ENCODE data around the gene EEF2KMT. TPM values are rescaled to one million over a fixed set of nuclear protein-coding genes. Genes with fewer than 3 reads are reported as not detected.

Gene EEF2KMT
- total RNA-seq, 6 donors from 2014 or later: 2.9 to 24.1 (median 9.7) TPM

DNA sequence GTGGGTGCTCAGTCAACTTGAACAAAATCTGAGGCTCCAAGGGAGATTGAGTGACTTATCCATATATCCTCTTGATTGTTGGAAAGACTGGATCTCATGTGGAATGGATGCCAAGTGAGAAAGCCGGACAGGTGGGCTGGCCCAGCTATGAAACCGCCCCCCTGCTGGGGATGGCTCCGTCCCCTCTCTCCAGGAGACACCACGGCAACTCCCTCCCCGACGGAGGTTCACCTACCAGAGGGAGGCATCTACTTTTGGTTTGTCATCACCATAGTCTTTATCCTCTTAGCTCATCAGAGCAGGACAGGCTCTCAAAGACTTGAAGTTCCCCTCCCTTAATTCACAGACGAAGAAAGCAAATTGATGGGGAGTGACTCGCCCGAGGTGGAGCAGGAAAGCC, 27.7 kb downstream of the EEF2KMT start:
- WGBS, 2 donors: 88 to 91% methylated on average over 9 of the region's 9 CpGs
- Histone ChIP-seq H3K36me3 (peaks cover 0 to 8% (median under 1%) of the 10 kb centered on the region in 4 donors), H3K9me3 (no peaks in the 10 kb centered on the region), H3K27ac (no peak overlapping the region), H3K27me3 (no peaks in the 10 kb centered on the region), H3K4me1 (peaks cover 16 to 31% (median 19%) of the 10 kb centered on the region in 4 donors), H3K4me3 (no peak overlapping the region)
- DNase-seq (no peak), ATAC-seq (ENCODE audit: low FRiP score in 2 of 2) (no peak)
- TF ChIP-seq POLR2AphosphoS5 (IDR thresholded peaks at IDR 0.05) (no peak), POLR2A (IDR thresholded peaks at IDR 0.05) (no peak), EP300 (IDR thresholded peaks at IDR 0.05) (no peak)
- TF ChIP-seq, protein P1, sequence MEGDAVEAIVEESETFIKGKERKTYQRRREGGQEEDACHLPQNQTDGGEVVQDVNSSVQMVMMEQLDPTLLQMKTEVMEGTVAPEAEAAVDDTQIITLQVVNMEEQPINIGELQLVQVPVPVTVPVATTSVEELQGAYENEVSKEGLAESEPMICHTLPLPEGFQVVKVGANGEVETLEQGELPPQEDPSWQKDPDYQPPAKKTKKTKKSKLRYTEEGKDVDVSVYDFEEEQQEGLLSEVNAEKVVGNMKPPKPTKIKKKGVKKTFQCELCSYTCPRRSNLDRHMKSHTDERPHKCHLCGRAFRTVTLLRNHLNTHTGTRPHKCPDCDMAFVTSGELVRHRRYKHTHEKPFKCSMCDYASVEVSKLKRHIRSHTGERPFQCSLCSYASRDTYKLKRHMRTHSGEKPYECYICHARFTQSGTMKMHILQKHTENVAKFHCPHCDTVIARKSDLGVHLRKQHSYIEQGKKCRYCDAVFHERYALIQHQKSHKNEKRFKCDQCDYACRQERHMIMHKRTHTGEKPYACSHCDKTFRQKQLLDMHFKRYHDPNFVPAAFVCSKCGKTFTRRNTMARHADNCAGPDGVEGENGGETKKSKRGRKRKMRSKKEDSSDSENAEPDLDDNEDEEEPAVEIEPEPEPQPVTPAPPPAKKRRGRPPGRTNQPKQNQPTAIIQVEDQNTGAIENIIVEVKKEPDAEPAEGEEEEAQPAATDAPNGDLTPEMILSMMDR (IDR thresholded peaks at IDR 0.05): no peak

DNA sequence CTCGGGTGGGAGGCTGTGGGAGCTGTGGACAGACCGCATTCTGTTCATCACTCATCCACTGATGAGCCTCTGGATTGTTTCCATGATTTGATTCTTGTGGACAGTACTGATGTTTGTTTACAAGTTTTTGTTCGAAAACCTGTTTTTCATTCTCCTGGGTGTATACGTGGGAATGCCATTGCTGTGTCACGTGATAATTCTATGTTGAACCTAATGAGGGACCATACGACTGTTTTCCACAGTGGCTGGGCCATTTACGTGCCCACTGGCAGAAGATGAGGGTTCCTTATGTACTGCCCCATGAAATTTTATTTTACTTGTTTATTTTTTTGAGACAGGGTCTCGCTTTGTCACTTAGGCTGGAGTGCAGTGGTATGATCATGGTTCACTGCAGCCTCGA, 28.5 kb downstream of the EEF2KMT start:
- no peak for ATAC-seq (ENCODE audit: low FRiP score in 2 of 2)

GRCh38 chr16:5066511-5066910, 31.1 kb downstream of the EEF2KMT start:
- peak overlapping the region in 1 of 4 donors; percentile 78 for H3K27ac ChIP-seq
- no peak for DNase-seq
- H3K4me1 ChIP-seq: peaks cover 5 to 20% (median 10%) of the 10 kb centered on the region in 4 donors
- H3K9me3 ChIP-seq: no peaks in the 10 kb centered on the region
- H3K36me3 ChIP-seq: no peaks in the 10 kb centered on the region
- WGBS, 2 donors: 64 to 69% methylated on average over 6 of the region's 6 CpGs
- no peak for ATAC-seq (ENCODE audit: low FRiP score in 2 of 2)
- TF ChIP-seq, protein P1 (IDR thresholded peaks at IDR 0.05): no peak
- TF ChIP-seq EP300 (IDR thresholded peaks at IDR 0.05) (no peak), POLR2A (IDR thresholded peaks at IDR 0.05) (no peak), POLR2AphosphoS5 (IDR thresholded peaks at IDR 0.05) (no peak)
- H3K4me3 ChIP-seq: no peak overlapping the region
- H3K27me3 ChIP-seq: no peaks in the 10 kb centered on the region

More for the DNA sequence above, 28.5 kb downstream of the EEF2KMT start:
- Histone ChIP-seq H3K4me3 (no peak overlapping the region), H3K27me3 (no peaks in the 10 kb centered on the region), H3K27ac (no peak overlapping the region), H3K36me3 (peaks cover 0 to under 1% (median 0%) of the 10 kb centered on the region in 4 donors), H3K9me3 (no peaks in the 10 kb centered on the region), H3K4me1 (peaks cover 16 to 32% (median 19%) of the 10 kb centered on the region in 4 donors)
- DNase-seq: no peak
- TF ChIP-seq, protein P1 (IDR thresholded peaks at IDR 0.05): no peak
- TF ChIP-seq POLR2A (IDR thresholded peaks at IDR 0.05) (no peak), EP300 (IDR thresholded peaks at IDR 0.05) (no peak), POLR2AphosphoS5 (IDR thresholded peaks at IDR 0.05) (no peak)
- 86 to 89% methylated on average over 9 of the region's 9 CpGs for WGBS, 2 donors

GRCh38 chr16:5065813-5066212, 31.8 kb downstream of the EEF2KMT start, which contains the start of gene C16orf89:
TSS of gene C16orf89 (minus strand) at chr16:5065956. CDS start at chr16:5065908, 48 bp downstream.
- peaks cover 0 to 14% (median 7%) of the 10 kb centered on the region in 4 donors for H3K4me1 ChIP-seq
- peak within 1 kb of the TSS; percentile 48 to 87 (median 72) for H3K27ac ChIP-seq
- 55 to 59% methylated on average over 8 to 10 of the region's 10 CpGs for WGBS, 2 donors
- TF ChIP-seq, protein P1 (IDR thresholded peaks at IDR 0.05): no peak
- peak in 1 of 4 donors; percentile 65 for TF ChIP-seq POLR2A (IDR thresholded peaks at IDR 0.05)
- peak; percentile 64 to 85 for ATAC-seq (ENCODE audit: low FRiP score in 2 of 2)
- peak within 1 kb of the TSS in 3 of 4 donors; percentile 28 to 43 (median 41) for H3K4me3 ChIP-seq
- no peaks in the 10 kb centered on the region for H3K36me3 ChIP-seq
- peak; percentile 65 to 70 for DNase-seq
- H3K9me3 ChIP-seq: no peaks in the 10 kb centered on the region
- H3K27me3 ChIP-seq: no peaks in the 10 kb centered on the region

DNA sequence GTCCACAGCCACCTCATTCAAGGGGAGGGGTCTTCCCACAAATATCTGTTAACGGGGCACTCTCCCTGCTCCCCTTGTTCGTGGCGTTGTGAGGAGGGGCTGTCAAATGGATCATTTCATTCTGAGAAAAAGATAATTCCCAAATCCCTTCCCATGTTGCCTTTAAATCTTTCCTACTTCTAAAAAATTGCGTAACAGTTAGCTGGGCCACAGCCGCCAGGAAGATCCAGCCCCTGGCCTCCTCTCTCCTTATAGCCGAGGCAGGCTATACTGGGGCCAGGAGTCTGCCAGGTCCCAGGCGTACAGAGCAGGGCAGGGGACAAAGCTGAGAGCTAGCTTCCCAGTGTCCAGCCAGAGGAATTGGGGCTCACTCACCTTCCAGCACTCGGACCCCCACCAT, 32.3 kb downstream of the EEF2KMT start:
- peak in 1 of 2 donors; percentile 50 for DNase-seq
- WGBS, 2 donors: 56 to 59% methylated on average over 8 of the region's 8 CpGs
- Histone ChIP-seq H3K36me3 (no peaks in the 10 kb centered on the region), H3K9me3 (no peaks in the 10 kb centered on the region), H3K27me3 (no peaks in the 10 kb centered on the region), H3K27ac (peak overlapping the region; percentile 48 to 87 (median 72)), H3K4me1 (peaks cover 0 to 14% (median 7%) of the 10 kb centered on the region in 4 donors), H3K4me3 (peak overlapping the region in 3 of 4 donors; percentile 28 to 43 (median 41))
- peak; percentile 46 to 59 for ATAC-seq (ENCODE audit: low FRiP score in 2 of 2)
- TF ChIP-seq POLR2A (IDR thresholded peaks at IDR 0.05) (no peak), POLR2AphosphoS5 (IDR thresholded peaks at IDR 0.05) (no peak), EP300 (IDR thresholded peaks at IDR 0.05) (no peak)
- TF ChIP-seq, protein P1 (IDR thresholded peaks at IDR 0.05): no peak

Measured in upper lobe of left lung (tissue), 6 donors.